GM03348 (cell line): Measurements from ENCODE around the gene SNCG.

Source experiments
- DNase-seq: peaks from one replicate; pipeline ENCODE4 v3.0.0; 2012; ENCODE audit warnings: low spot score

The SNCG gene

DNA sequence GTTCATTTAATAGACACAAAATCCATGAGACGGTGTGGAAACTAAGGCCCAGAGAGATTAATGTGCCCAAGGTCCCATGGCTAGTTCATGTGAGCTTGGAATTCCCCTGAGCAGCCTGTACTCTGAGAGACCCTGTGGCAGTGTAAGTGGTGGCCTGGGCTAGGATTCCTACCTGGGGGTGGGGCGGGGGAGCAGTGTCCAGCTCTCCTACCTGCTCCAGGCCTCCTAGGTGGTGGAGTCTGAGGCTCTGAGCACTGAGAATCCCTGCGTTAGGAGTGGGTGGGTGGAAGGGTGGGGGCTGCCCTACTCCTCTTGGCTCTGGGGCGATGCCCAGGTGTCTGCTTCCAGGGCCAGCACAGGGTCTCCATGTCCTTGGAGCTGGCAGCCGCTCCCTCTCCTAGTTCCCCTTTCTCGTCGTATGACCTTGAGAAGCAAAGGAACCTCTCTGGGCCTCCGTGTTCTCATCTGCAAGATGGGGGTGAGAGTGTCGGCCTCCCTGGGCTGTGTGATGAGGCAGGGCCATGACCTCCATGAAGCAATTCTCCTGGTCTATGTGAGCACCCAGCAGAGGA lies 2.5 kb downstream of the SNCG start:
- no peak for DNase-seq

DNA sequence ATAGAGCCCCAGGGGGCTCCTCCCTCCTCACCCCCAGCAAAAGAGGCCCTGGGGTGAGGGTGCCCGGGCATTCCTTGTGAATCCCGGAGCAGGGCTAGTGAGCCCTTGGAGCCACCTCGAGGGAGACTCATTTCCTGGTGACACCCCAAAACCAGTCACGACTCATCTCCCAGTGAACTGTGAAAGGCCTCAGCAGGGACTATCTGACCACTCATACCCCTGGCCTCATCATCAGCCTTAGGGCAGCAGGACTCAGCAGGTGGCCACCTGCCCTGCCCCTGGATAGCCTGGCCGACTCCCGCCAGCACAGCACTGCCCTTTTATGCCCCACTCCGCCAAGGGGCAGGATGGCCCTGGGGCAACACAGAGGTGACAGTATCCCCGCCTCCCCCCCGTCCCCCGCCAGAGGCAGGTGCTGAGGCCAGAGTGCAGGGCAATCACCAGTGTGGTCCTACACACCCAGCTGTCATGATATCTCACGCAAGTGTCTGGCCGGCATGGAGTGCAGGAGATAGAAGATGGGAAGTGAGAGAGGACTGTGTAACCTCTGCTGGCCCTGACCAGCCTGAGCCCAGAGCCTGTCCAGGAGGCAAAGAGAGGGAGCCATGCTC lies 3.2 kb downstream of the SNCG start:
- no peak for DNase-seq

DNA sequence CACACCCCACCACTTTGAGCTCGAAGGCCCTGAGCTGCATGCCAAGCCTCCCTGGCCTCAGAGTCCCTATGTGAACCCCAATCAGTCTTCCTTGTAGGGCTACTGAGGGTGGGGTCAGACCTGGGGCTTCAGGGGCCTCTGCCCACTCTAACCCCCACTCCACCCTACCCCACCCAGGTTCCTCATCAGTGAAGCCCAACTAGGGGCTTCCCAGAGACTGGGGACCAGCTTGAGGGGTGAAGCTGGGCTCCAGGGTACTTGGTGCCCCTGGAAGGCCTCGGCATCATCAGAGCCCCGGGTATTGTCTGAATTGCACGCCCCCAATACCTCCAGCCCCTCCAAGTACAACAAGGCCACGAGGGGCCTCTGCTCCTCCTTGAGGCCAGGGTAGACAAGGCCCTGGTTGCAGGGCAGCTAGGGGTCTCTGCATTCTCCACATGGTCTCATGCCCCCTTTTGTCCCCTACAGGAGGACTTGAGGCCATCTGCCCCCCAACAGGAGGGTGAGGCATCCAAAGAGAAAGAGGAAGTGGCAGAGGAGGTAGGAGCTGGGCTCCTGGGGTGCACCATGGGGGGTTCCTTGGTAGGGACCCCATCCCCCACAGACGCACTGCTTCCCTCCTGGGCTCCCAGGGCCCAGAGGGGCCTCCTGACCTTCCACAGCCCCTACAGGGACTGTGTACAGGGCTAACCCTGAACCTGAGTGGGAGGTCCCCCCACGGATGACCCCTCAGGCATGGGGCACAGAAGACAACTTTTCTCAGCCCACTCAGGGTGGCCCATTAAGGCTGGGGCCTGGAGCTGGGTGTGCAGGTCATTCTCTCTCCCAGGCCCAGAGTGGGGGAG lies 4.0 kb downstream of the SNCG start:
- no peak for DNase-seq

DNA sequence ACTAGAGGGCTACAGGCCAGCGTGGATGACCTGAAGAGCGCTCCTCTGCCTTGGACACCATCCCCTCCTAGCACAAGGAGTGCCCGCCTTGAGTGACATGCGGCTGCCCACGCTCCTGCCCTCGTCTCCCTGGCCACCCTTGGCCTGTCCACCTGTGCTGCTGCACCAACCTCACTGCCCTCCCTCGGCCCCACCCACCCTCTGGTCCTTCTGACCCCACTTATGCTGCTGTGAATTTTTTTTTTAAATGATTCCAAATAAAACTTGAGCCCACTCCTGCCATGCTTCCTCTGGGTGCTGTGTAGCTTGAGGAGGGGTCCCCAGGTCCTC lies 4.5 kb downstream of the SNCG start:
- no peak for DNase-seq

DNA sequence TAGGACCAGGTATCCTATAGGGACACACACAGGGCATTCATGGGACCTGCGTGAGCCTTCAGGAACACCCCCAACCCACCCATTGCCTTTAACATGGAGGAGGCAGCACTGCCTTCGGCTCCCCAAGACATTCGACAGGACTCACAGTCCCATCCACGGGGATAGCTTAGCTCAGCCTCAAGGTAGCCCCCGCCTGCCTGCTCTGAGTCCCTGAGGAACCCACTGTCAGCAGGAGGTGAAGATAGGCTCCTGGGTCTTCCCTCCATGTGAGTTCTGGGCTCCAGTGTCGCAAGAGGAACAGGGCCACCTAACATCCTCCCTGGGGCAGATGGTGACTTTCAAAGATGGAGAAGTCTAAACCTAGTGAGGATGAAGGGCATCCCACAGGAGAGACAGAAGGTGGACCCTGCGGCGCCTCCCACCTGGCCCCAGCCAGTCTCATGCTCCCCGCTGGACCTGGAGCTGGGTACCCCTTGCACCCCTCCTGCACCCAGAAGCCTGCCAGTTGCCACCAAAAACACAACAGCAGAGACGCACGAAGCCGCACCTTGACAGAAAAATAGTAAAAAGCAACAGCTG lies 5.0 kb downstream of the SNCG start:
- DNase-seq, result no peak

DNA sequence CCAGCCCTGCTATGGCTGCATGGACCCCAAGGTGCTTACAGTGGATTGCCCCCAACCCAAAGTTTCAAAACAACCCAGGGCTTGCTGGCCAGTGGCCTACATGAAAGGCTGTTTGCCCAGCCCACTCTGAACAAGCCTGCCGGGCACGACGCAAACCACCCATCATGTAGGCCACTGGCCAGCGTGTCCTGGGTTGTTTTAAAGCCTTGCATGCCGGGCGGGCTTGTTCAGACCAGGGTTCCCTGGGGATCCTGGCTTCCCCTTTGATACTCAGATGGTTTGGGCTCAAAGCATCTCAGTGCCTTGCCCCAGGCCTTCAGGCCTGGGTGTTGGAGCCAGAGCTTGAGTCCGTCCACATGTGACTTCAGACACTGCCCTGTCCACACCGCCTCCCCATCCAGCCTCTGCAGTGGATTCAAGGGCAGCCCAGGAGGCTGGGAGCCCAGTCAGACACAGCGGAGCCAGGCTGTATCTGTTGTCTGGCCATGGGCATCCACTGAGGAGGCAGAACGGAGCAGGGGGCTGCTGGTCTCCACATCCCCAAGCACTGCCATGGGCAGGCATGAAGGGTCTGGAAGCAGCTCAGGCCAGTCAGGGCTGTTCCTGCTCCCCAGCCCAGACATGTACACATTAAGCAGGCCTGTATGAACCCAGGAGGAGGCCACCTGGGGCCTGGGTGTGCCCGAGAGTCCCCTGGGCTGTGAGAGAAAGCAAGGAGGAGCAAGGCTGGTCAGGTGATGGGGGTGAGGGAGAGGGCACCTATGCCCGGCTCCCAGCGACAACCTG lies 5.9 kb downstream of the SNCG start:
- DNase-seq, result no peak

DNA sequence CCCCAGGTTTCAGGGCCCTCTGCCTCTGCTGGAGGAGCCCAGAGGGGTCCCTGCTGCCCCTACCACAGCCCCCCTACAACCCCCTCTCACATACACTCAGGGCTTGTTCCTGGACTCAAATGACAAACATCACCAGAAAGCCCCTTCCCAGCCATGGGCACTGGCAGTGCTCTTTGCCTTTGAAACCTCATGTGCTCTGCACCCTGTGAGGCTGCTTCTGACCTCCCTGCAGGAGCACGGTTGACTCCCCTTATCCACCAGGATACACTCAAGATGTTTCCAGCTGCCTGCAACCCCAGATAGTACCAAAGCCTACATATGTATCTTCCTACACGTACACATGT lies 6.4 kb downstream of the SNCG start:
- DNase-seq, result no peak

DNA sequence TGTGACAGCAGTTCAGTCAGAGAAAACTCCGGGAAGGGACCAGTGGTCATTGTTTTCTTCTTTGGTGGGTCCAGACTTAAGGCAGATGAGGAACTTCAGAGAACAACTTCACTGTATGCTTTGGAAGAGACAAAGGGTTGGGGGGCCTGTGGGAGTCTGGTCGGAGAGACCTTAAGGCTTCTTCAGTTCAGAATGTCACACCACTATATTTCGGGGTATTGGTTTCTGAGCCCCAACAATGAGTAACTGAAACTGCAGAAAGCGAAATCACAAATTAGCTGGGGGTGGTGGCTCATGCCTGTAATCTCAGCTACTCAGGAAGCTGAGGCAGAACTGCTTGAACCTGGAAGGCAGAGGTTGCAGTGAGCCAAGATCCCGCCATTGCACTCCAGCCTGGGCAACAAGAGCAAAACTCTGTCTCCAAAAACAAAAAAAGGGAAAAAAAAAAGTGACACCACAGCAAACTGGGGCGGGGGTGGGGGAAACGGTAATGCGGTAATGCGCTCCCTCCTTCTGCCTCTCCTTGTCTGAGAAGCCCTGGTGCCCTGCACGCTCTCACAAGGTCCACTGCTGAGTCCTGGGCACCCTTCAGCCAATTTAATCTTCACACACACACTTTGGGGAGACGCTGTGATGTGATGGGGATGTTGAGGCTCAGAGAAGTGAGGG lies 7.7 kb downstream of the SNCG start:
- DNase-seq, result no peak

DNA sequence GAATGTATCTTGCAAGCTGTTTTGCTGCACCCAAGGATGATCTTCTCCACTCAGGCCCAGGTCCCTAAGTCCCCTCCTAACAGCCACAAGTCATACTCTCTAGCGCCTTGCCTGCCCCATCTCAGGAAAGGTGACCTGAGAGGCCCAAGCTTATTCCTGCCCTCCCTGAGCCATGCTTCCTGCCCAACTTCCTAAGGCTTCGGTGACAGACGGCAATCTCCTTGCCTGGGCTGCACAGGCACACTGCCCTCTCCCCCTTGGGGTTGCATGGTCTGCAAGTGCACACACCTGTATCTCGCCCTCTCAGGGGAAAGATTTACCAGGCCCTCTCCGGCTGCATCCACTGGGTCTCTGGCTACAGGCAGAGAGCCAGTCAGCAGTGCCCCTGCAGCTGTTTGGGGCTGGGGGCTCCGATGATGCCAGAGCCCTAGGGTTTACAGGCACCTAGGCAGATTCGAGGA lies 9.1 kb downstream of the SNCG start:
- no peak for DNase-seq

DNA sequence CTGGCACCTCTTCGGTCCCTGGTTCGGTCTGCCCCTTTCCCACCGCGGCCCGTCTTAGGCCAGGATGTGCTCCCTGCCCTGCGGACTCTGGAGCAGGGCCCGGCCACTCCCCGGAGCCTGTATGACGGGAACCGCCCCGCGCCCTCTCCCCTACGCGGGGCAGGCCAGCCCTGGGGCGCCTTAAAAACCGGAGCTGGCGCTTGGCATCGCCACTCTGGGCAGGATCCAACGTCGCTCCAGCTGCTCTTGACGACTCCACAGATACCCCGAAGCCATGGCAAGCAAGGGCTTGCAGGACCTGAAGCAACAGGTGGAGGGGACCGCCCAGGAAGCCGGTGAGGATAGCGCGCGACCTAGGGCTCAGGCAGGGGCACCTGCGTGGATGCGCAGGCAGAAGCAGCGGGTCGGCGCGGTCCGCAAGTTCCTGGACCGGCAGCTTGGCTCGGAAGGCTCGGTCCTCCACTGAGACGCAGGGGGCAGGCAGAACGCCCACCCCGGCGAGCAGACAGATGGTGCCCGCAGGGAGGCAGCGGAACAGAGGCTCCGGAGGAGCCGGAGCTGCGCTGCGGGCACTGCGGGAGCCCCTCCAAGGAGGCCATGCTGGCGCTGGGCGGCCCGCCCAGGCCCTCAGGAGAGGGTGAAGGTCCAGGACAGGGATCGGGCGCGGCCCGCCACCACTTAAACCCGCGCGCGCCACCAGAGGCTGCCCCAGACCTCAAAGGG lies 10.0 kb downstream of the SNCG start, which contains the start of gene ADIRF:
Gene ADIRF, plus strand, starts transcription at position 212 of the 723 bp plus-strand sequence. Its CDS starts 63 bp downstream, at position 275.
- peak; percentile 54 for DNase-seq

DNA sequence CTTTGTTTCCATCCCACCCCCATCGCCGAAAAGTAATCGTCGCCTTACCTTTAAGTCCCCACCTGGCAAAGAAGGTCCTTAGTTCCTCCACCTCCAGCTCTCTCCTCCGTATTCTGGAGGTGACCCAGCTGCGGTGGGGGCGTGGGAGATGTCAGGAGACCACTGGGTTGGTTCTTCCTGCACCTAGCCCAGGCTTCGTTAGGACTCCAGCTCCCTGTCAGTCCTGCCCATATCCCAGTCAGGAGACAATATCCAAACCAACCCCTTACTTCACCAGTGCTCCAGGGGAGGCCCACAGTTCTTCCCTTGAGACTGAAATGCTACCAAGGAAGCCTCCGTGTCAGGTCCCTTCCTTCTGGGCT lies 10.6 kb downstream of the SNCG start:
- DNase-seq, result peak; percentile 12

DNA sequence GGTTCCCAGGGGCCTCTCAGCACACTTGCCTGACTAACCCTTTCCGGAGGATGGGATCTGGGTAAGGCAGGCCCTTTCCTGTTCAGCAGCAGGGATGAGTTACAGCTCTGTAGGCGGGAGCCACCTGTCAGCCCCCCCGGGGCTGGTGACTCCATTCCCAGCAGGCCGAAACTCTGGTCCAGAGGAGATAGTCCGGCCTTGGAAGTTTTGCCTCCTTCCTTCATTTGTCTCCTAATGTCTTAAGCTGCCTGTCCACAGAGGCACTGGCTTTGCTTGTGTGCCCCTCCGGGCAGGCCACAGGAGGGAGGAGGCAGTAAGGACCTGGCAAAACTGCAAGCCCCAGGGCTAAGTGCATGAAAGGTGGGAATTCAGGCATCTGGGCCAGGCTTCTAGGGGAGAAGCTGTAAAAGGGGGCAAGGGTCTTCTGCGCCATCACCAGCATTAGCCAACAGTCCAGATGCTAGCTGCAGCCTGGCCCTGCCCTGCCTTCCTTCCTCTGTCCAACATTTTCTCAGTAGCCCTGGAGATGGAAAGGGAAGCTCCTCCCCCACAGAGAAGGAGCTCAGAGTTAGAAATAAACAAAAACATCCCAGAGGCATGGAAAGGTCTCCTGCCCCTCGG lies 11.1 kb downstream of the SNCG start:
- DNase-seq, result peak; percentile 44

DNA sequence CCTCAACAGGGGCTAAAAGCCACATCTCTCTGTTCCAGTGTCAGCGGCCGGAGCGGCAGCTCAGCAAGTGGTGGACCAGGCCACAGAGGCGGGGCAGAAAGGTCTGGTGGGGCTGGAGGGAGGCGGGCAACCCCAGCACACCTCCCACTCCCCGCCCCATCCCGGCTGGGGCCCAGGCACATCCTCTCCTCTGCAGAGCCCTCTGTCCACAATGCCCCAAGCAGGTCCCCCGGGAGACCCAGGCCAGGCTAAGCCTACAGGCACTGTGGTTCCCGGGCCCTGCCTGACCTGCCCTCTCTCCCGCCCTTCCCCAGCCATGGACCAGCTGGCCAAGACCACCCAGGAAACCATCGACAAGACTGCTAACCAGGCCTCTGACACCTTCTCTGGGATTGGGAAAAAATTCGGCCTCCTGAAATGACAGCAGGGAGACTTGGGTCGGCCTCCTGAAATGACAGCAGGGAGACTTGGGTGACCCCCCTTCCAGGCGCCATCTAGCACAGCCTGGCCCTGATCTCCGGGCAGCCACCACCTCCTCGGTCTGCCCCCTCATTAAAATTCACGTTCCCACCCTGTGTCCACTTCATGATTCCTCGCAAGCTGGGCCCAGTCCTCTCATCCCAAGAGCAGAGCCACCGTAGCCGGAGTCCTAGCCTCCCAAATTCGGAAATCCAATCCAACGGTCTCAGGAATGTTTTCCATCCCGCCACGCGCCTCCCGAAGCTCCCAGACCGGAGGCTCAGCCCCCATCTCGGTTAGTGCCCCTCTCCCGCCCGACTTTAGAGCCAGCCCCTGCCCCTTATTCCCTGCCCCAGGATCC lies 12.0 kb downstream of the SNCG start:
- peak; percentile 86 for DNase-seq

DNA sequence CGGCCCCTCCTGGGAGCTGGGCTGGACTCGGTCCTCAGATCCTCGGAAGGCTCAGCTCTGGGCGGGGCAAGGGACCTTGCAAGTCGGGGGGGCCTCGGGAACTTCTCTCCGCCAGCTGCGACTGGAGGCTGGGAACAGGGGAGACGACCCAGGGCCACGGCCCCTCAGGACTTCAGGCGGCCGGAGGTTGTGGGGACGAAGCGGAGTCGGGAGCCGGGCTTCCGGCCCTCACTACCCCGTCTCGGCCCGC lies 12.5 kb downstream of the SNCG start:
- DNase-seq, result no peak

DNA sequence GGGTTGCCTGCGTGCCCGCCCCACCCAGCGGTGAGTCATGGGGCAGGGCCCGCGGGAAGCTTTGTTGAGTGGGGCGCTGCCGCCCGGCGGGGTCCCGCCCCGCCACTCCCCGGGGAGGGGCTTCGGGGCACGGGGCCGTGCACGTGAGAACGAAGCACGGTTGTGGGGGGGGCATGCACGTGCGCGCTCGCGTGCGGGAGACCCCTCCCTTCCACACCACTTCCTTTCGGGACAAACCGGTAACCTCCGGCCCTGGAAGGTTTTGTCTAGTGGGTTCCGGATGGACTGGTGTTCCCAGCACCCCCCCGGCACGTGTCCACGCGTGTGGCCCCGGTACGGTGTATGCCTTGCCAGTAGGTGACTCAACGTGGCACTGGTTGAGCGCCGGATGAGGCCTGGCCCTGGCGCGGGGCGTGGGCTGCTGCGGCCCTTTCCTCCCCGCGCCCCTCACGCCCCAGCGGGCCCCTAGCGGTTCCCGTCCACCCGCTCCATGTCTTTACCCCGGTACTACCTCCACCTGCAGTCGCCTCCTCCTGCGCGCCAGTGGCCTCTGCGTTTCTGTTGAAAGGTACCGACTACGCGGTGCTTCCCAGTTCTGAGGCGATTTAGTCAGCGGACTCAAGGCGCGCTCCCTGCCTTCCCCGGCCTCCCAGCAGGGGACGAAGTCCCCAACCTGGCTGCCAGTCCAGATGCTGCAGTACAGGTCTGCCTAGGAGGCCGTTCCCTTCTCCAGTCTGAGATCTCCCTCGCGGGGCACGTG lies 13.0 kb downstream of the SNCG start:
- DNase-seq, result peak; percentile 98

DNA sequence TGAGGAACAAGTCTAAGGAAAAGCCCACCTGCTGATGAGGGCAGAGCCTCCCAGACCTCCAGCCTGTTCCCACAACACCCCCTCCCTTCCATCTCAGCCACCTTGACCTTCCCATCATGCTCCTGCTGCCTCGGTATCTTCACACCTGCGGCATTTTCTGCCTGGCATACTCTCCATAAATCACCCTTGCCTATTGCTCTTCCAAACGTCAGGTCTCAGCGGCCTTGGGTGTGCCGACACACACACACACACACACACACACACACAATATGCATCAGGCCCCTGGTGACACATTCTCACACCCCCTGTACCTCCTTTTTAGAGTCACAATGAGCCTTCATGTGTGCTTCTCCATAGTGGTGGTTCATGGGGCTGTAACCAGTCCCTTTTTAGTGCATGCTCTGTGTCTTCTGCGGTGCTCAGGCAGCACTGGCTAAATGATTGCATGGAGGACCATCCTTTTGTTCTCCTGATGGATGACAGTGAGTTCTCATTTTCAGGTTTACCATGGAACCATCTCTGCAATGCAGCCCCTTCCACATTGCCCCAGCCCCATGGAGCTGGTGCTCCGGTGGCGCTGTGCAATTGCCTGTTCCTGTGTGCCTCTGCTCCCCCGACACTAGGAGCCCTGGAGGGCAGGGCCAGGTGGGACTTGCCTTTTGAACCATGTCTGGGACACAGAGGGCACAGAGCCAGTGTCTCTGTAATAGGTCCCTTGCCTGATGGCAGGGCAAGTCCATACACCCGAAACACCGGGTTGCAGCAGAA lies 14.4 kb downstream of the SNCG start:
- DNase-seq, result no peak

DNA sequence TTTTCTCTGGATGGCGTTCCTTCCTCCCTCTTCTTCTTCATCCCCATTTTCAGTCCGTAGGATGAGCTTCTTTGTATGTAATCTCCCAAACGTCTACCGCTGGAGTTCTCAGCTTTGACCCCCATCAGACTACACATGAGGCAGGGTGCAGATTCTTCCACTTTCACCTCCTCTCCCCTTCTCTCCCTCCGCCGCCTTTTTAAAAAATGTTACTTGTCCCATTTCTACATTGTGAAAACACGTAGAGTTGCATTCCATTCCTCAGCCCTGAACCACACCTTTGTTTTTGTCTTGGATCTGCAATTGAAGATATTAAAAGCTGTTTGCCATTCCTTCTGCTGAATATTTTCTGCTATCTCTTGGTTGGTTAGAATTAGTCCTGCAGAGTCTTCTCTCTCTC lies 16.1 kb downstream of the SNCG start:
- DNase-seq, result no peak

DNA sequence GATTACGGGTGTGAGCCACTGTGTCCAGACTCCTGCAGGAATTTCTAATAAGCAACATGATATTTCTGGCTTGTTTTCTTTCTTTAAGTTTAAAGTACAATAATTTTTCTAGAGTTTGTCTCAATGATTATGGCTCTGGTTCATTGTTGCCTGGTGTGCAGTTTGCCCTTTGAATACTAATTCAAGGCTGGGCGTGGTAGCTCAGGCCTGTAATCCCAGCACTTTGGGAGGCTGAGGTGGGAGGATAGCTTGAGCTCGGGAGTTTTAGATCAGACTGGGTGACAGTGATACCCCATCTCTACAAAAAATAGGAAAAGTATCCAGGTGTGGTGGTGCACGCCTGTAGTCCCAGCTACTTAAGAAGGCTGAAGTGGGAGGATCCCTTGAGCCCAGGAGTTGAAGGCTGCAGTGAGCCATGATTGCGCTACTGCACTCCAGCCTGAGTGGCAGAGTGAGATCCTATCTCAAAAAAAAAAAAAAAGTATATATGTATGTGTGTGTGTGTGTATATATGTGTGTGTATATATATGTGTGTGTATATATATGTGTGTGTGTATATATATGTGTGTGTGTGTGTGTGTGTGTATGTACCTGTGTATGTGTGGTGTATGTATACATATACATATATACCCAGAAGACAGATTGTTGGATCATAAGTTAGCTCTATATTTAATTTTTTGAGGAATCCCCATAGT lies 18.1 kb downstream of the SNCG start:
- no peak for DNase-seq
